CD14-positive monocyte (primary cell): ENCODE data around the gene DRC3. TPM values are rescaled to one million over a fixed set of nuclear protein-coding genes. Genes with fewer than 3 reads are reported as not detected.
A peak's percentile ranks its signal among the peaks of the same experiment; 100 is the strongest.

ENCODE experiments used
- DNase-seq, 3 donors: peaks; one replicate each; pipeline ENCODE4 v3.0.0-alpha.2; 2011 to 2022
- H2AFZ ChIP-seq: 2 replicates; pipeline ENCODE4 v1.6.0; 2012; ENCODE audit warnings: mild to moderate bottlenecking, low read depth, low read length, inconsistent platforms; ENCODE audit not compliant: insufficient read depth, poor library complexity, severe bottlenecking
- H3K27ac ChIP-seq, 2 donors: 1 replicate in 1 of 2; 2 replicates in 1 of 2; pipeline ENCODE4 v1.5.1; 2012 to 2013; ENCODE audit warnings: low read length in 2 of 2, control low read depth in 1 of 2, inconsistent platforms in 1 of 2, low read depth in 1 of 2, mild to moderate bottlenecking in 1 of 2
- H3K27me3 ChIP-seq, 2 donors: one replicate each; pipeline versions ENCODE4 v1.6.0 to v1.6.1; 2011 to 2013; ENCODE audit warnings: low read length in 2 of 2; ENCODE audit not compliant: control insufficient read depth in 2 of 2, insufficient read depth in 2 of 2
- H3K36me3 ChIP-seq, 2 donors: replicated peaks in 1 of 2; 1 replicate in 1 of 2; 2 replicates in 1 of 2; pipeline versions ENCODE4 v1.5.1 to v1.6.1; 2012 to 2013; ENCODE audit warnings: low read length in 2 of 2, control low read depth in 1 of 2, inconsistent platforms in 1 of 2, mild to moderate bottlenecking in 1 of 2; ENCODE audit not compliant: insufficient read depth in 2 of 2, control insufficient read depth in 1 of 2
- H3K4me1 ChIP-seq, 2 donors: 1 replicate in 1 of 2; 2 replicates in 1 of 2; pipeline versions ENCODE4 v1.5.1 to v1.6.1; 2012 to 2013; ENCODE audit warnings: low read length in 2 of 2, control low read depth in 1 of 2, inconsistent platforms in 1 of 2, mild to moderate bottlenecking in 1 of 2, moderate library complexity in 1 of 2; ENCODE audit not compliant: insufficient read depth in 2 of 2, control insufficient read depth in 1 of 2
- H3K4me2 ChIP-seq: replicated peaks from 2 replicates; pipeline ENCODE3; 2012; ENCODE audit warnings: low read length, moderate library complexity, mild to moderate bottlenecking; ENCODE audit not compliant: poor library complexity, severe bottlenecking; ENCODE audit errors: extremely low read depth
- H3K4me3 ChIP-seq, 3 experiments: fragments of 200-600 bp in 1 of 3; sonication (generic) in 1 of 3; replicated peaks in 1 of 3; 1 replicate in 2 of 3; 2 replicates in 1 of 3; pipeline ENCODE4 v1.5.1; 2011 to 2013; ENCODE audit warnings: low read length in 3 of 3, mild to moderate bottlenecking in 3 of 3, control low read depth in 2 of 3, low read depth in 2 of 3, inconsistent platforms in 1 of 3, moderate library complexity in 1 of 3
- H3K79me2 ChIP-seq: 2 replicates; pipeline ENCODE4 v1.6.0; 2012; ENCODE audit warnings: mild to moderate bottlenecking, control low read depth, inconsistent platforms, low read length, moderate library complexity; ENCODE audit not compliant: insufficient read depth
- H3K9ac ChIP-seq: 2 replicates; pipeline ENCODE4 v1.6.0; 2017; ENCODE audit warnings: low read length, mild to moderate bottlenecking; ENCODE audit not compliant: insufficient read depth, poor library complexity, severe bottlenecking
- H3K9me3 ChIP-seq, 2 donors: replicated peaks in 1 of 2; 1 replicate in 1 of 2; 2 replicates in 1 of 2; pipeline versions ENCODE4 v1.5.1 to v1.6.1; 2012 to 2013; ENCODE audit warnings: low read length in 2 of 2, control low read depth in 1 of 2; ENCODE audit not compliant: control insufficient read depth in 1 of 2, insufficient read depth in 1 of 2
- H4K20me1 ChIP-seq: 2 replicates; pipeline ENCODE4 v1.6.0; 2012; ENCODE audit warnings: mild to moderate bottlenecking, low read length, control low read depth, moderate library complexity; ENCODE audit not compliant: insufficient read depth
- H3K27ac Mint-ChIP-seq, 7 donors: one replicate each; pipeline ENCODE4 v1.8.0; 2020; ENCODE audit warnings: mild to moderate bottlenecking in 7 of 7, mixed read lengths in 7 of 7, moderate library complexity in 6 of 7, inconsistent platforms in 2 of 7
- H3K27me3 Mint-ChIP-seq, 3 donors: one replicate each; pipeline ENCODE4 v1.8.0; 2021 to 2022; ENCODE audit warnings: low read depth in 3 of 3, mild to moderate bottlenecking in 3 of 3, mixed read lengths in 3 of 3, moderate library complexity in 3 of 3, inconsistent platforms in 1 of 3
- H3K36me3 Mint-ChIP-seq, 2 donors: one replicate each; pipeline ENCODE4 v1.8.0; 2020; ENCODE audit warnings: mixed read lengths in 2 of 2, inconsistent platforms in 1 of 2, mild to moderate bottlenecking in 1 of 2
- H3K4me1 Mint-ChIP-seq: one replicate; pipeline ENCODE4 v1.8.0; 2020; ENCODE audit warnings: mild to moderate bottlenecking, mixed read lengths
- H3K4me3 Mint-ChIP-seq, 2 donors: one replicate each; pipeline ENCODE4 v1.8.0; 2020; ENCODE audit warnings: mild to moderate bottlenecking in 2 of 2, mixed read lengths in 2 of 2, moderate library complexity in 1 of 2
- H3K9me3 Mint-ChIP-seq, 7 donors: one replicate each; pipeline ENCODE4 v1.8.0; 2020 to 2022; ENCODE audit warnings: mixed read lengths in 7 of 7, mild to moderate bottlenecking in 6 of 7, moderate library complexity in 6 of 7, inconsistent platforms in 2 of 7
- WGBS: methylation state at CpG from one replicate; pipeline ENCODE4 v1.1.5; 2013; ENCODE audit warnings: missing lambda C conversion rate; ENCODE audit not compliant: insufficient coverage; 5-methylcytosine and 5-hydroxymethylcytosine counted together
- intact Hi-C, 2 donors: fragments of 100-400 bp; cut with micrococcal nuclease; formaldehyde crosslinking; loops; one replicate each; pipeline versions ENCODE4 v1.15.0 to v1.15.1; 2023
- polyA plus RNA-seq, 3 donors: library from polyadenylated mRNA; depleted of rRNA in 1 of 3; unstranded in 2 of 3; stranded (reverse) in 1 of 3; fragments of 300-500 nt in 2 of 3; fragments of >200 nt in 1 of 3; fragmentation: Illumina TruSeq in 2 of 3; gene quantifications; 1 replicate in 2 of 3; 2 replicates in 1 of 3; pipeline ENCODE4 v1.2.3, GENCODE V29; 2012 to 2021
- TF ChIP-seq, protein P1 (sequence below): fragments of 200-600 bp; IDR thresholded peaks from one replicate; pipeline ENCODE4 v1.8.0; 2022; ENCODE audit warnings: antibody characterized with exemption, mild to moderate bottlenecking

DRC3 gene
- polyA plus RNA-seq, 3 donors: 0.23 to 0.58 (median 0.39) TPM

DNA sequence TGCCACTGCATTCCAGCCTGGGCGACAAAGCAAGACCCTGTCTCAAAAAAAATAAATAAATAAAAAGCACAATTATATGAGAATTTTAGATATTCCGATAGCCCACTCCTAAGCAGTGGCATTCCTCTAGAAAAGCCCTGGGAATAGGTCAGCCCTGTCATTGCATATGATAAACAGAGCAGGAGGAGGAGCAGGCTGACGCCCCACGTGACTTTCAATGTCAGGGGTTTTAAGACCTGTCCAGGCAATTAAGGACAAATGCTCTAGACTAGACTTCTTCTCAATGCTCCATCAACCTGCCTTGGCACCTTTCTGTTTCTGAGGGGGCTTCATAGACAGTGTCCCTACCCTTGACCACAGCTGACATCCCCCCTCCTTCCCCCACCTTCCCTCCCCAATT is 8.0 kb upstream of the DRC3 start:
- Histone ChIP-seq H3K9ac (no peak overlapping the region), H3K4me2 (no peak overlapping the region), H3K4me1 (peaks cover under 1 to 7% of the 10 kb centered on the region in 2 donors), H3K27me3 (no peaks in the 10 kb centered on the region), H4K20me1 (peaks cover 51% of the 10 kb centered on the region), H3K79me2 (peaks cover 80% of the 10 kb centered on the region), H3K9me3 (no peaks in the 10 kb centered on the region), H3K36me3 (peaks cover 0 to 5% of the 10 kb centered on the region in 2 donors), H2AFZ (no peak overlapping the region), H3K4me3 (no peak overlapping the region), H3K27ac (no peak overlapping the region)
- H3K4me3 Mint-ChIP-seq: no peak overlapping the region
- intact Hi-C loops: no loop called here
- H3K27me3 Mint-ChIP-seq: peaks cover 1% of the 10 kb centered on the region in 3 donors
- no peak overlapping the region for H3K27ac Mint-ChIP-seq
- peaks cover 20% of the 10 kb centered on the region for H3K4me1 Mint-ChIP-seq
- peaks cover 12 to 19% of the 10 kb centered on the region in 2 donors for H3K36me3 Mint-ChIP-seq
- 100% methylated on average over 2 of the region's 4 CpGs for WGBS
- H3K9me3 Mint-ChIP-seq: no peaks in the 10 kb centered on the region
- DNase-seq: no peak
- TF ChIP-seq, protein P1, sequence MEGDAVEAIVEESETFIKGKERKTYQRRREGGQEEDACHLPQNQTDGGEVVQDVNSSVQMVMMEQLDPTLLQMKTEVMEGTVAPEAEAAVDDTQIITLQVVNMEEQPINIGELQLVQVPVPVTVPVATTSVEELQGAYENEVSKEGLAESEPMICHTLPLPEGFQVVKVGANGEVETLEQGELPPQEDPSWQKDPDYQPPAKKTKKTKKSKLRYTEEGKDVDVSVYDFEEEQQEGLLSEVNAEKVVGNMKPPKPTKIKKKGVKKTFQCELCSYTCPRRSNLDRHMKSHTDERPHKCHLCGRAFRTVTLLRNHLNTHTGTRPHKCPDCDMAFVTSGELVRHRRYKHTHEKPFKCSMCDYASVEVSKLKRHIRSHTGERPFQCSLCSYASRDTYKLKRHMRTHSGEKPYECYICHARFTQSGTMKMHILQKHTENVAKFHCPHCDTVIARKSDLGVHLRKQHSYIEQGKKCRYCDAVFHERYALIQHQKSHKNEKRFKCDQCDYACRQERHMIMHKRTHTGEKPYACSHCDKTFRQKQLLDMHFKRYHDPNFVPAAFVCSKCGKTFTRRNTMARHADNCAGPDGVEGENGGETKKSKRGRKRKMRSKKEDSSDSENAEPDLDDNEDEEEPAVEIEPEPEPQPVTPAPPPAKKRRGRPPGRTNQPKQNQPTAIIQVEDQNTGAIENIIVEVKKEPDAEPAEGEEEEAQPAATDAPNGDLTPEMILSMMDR: no peak

DNA sequence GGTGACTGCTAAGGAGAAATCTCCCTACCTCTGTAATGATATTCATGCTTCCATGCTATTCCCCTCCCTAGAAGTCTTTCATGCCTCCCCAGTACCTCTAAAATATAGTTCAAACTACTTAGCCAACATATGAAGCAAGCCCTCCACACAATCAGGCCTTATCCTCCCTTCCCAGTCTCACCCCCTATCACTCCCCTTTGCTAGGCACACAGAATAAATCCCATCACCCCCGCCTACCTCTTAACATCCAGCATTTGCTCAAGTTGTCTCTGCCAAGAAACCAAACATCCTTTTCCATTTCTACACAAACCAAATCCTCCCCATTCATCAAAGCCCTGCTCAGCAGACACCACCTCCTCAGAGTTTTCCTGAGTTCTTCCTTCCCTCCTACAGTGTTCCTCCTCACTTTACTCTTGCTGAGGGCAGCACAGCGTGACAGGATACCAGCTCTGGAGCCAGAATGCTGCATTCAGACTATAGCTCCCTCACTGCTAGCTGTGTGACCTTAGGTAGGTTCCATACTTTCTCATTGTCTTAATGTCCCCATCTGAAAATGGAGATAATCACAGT is 7.4 kb upstream of the DRC3 start:
- WGBS: 93% methylated on average over 2 of the region's 2 CpGs
- Histone ChIP-seq H3K4me2 (no peak overlapping the region), H3K79me2 (peaks cover 80% of the 10 kb centered on the region), H3K36me3 (peaks cover 0 to 5% of the 10 kb centered on the region in 2 donors), H3K9ac (no peak overlapping the region), H2AFZ (no peak overlapping the region), H3K4me1 (peaks cover 0 to 1% of the 10 kb centered on the region in 2 donors), H3K27ac (no peak overlapping the region), H3K9me3 (no peaks in the 10 kb centered on the region), H3K4me3 (no peak overlapping the region), H3K27me3 (no peaks in the 10 kb centered on the region), H4K20me1 (peaks cover 48% of the 10 kb centered on the region)
- H3K27ac Mint-ChIP-seq: peak overlapping the region in 2 of 7 donors; percentile 30 to 72
- peaks cover 15% of the 10 kb centered on the region for H3K4me1 Mint-ChIP-seq
- H3K4me3 Mint-ChIP-seq: no peak overlapping the region
- TF ChIP-seq, protein P1: no peak
- intact Hi-C loops: no loop called here
- peaks cover 12 to 19% of the 10 kb centered on the region in 2 donors for H3K36me3 Mint-ChIP-seq
- H3K27me3 Mint-ChIP-seq: peaks cover 1% of the 10 kb centered on the region in 3 donors
- no peaks in the 10 kb centered on the region for H3K9me3 Mint-ChIP-seq
- no peak for DNase-seq
